HEK293 (cell line): ENCODE data around the gene STX10.

ENCODE experiments used
- ATF2 ChIP-seq: fragments of 450-650 bp; formaldehyde crosslinking; IDR thresholded peaks from 2 replicates; pipeline ENCODE4 v1.5.1; 2016; ENCODE audit warnings: missing biosample characterization, missing genetic modification characterization, low read depth
- CTCF ChIP-seq: fragments of 450-650 bp; formaldehyde crosslinking; IDR thresholded peaks from 2 replicates; pipeline ENCODE4 v1.5.1; 2016; ENCODE audit warnings: missing biosample characterization, missing genetic modification characterization
- MYNN ChIP-seq: fragments of 450-650 bp; formaldehyde crosslinking; IDR thresholded peaks from 2 replicates; pipeline ENCODE4 v1.5.1; 2016; ENCODE audit warnings: missing biosample characterization, missing genetic modification characterization, borderline replicate concordance
- TCF7L2 ChIP-seq: IDR thresholded peaks from 2 replicates; pipeline ENCODE4 v1.6.1; 2011; ENCODE audit warnings: low read depth, mild to moderate bottlenecking, inconsistent platforms, low read length, moderate library complexity, borderline replicate concordance
- YY1 ChIP-seq: fragments of 450-650 bp; formaldehyde crosslinking; IDR thresholded peaks from 2 replicates; pipeline ENCODE4 v1.5.1; 2018; ENCODE audit warnings: missing biosample characterization, missing genetic modification characterization
- ZNF239 ChIP-seq: fragments of 450-650 bp; formaldehyde crosslinking; IDR thresholded peaks from 2 replicates; pipeline ENCODE4 v1.5.1; 2016; ENCODE audit warnings: missing biosample characterization, missing genetic modification characterization
- ZNF24 ChIP-seq: fragments of 450-650 bp; formaldehyde crosslinking; IDR thresholded peaks from 2 replicates; pipeline ENCODE4 v1.5.1; 2016; ENCODE audit warnings: missing biosample characterization, missing genetic modification characterization
- ZXDB ChIP-seq: fragments of 450-650 bp; formaldehyde crosslinking; IDR thresholded peaks from 2 replicates; pipeline ENCODE4 v1.5.1; 2016; ENCODE audit warnings: missing biosample characterization, missing genetic modification characterization
- TF ChIP-seq, protein P1 (sequence below): fragments of 450-650 bp; formaldehyde crosslinking; optimal IDR thresholded peaks from 2 replicates; pipeline ENCODE3; 2016; ENCODE audit warnings: missing biosample characterization, mild to moderate bottlenecking, missing genetic modification characterization
- TF ChIP-seq, protein P2 (sequence below): fragments of 450-650 bp; formaldehyde crosslinking; IDR thresholded peaks from 2 replicates; pipeline ENCODE4 v1.5.1; 2016; ENCODE audit warnings: missing biosample characterization, missing genetic modification characterization

DNA sequence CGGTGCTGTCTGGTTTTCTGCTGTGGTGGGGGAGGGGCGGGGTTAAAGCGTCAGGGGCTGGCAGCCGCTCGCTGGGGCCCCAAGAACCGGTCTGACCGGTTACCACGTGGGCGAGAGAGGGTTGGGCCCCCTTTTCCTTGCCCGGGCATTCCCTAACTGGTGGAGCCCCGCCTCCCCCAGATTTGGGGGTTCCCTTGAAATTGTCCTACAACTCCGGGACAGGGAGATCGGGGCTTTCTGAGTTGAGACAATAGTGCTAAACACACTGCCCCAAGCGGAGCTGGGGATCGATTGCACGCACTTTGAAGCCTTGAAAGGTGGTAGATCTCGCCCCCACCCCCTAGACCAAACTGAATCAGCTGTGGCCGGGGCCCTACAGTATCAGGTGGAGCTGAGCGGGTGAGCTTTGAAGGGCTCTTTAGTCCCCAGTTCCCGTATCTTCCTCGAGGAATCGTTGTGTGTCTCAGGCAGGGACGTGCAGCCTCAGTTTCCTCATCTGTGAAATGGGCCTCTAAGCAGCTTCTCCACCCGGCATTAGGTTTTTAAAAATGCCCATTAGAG lies 4.8 kb upstream of the STX10 start:
- TF ChIP-seq YY1 (tag by site-specific recombination) (peak; percentile 25; the same call in 1 of the 2 replicates), MYNN (tag by site-specific recombination) (no peak), CTCF (tag by site-specific recombination) (no peak), ZNF24 (peak; percentile 42; the same call in 1 of the 2 replicates), ZNF239 (tag by site-specific recombination) (no peak), ATF2 (tag by site-specific recombination) (no peak), ZXDB (tag by site-specific recombination) (no peak), TCF7L2 (peak; percentile 32; the same call in 1 of the 2 replicates)
- TF ChIP-seq, protein P1, sequence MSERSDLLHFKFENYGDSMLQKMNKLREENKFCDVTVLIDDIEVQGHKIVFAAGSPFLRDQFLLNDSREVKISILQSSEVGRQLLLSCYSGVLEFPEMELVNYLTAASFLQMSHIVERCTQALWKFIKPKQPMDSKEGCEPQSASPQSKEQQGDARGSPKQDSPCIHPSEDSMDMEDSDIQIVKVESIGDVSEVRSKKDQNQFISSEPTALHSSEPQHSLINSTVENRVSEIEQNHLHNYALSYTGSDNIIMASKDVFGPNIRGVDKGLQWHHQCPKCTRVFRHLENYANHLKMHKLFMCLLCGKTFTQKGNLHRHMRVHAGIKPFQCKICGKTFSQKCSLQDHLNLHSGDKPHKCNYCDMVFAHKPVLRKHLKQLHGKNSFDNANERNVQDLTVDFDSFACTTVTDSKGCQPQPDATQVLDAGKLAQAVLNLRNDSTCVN (tag by site-specific recombination), result no peak
- TF ChIP-seq, protein P2, sequence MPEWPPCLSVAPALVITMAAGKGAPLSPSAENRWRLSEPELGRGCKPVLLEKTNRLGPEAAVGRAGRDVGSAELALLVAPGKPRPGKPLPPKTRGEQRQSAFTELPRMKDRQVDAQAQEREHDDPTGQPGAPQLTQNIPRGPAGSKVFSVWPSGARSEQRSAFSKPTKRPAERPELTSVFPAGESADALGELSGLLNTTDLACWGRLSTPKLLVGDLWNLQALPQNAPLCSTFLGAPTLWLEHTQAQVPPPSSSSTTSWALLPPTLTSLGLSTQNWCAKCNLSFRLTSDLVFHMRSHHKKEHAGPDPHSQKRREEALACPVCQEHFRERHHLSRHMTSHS (tag by site-specific recombination), result no peak
